Measurements from ENCODE around the gene KIAA2012.

Gene KIAA2012

DNA sequence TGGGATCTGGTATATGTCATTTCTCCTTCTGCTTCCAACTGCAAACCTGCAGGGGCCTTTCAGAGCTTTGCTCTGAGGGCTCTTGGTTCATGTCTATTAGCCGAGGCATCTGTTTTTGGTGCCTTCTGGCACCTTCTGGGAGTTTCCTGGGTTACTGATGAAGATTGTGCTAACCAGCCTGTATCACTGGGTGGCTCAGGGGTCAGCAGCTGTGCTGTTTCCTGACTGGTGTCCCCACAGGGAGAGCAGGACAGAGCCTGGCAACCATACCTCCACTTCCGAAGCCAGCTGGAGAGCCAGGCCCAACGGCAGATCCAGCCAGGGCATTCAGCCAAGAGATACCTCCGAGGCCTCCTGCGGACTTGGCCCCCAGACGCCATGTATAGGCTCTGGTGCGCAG lies 17.5 kb downstream of the KIAA2012 start:
- no peak for DNase-seq

DNA sequence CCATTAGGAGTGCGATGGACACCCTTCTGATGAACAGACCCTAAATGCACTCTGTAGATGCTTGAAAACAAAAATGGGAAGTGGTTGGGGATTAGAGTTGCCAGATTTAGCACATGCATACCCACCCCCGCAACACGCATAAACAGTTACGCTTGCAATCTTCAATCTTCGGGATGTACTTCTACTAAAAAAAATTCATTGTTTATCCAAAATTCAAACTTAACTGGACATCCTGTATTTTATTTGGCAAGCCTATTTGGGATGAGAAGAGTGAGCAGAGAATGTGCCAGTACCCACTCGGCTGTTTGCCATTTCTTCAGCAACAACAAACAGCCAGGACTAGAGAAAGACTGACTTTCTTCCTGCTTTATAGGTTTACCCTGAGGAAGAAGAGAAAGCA lies 18.4 kb downstream of the KIAA2012 start:
- peak; percentile 71 for DNase-seq

DNA sequence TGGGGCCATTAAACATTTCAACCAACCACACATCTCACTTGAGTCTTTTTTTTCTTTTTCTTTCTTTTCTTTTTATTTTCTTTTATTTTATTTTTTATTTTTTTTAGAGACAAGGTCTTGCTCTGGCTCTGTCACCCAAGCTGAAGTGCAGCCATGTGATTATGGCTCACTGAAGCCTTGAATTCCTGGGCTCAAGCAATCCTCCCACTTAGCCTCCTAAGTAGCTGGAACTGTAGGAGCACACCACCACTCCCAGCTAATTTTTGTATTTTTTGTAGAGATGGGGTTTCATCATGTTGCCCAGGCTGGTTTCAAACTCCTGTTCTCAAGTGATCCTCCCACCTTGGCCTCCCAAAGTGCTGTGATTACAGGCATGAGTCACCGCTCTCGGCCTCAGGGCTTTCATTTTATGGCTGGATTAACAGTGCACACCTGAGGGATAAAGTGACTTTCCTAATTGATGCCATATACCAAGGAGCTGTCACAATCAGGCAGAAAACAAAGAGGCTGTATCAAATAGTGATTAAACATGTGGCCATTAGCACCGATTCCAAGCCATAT lies 21.5 kb downstream of the KIAA2012 start:
- DNase-seq, result no peak

GRCh38 chr2:202095235-202095634 lies 22.2 kb downstream of the KIAA2012 start:
- no peak for DNase-seq

DNA sequence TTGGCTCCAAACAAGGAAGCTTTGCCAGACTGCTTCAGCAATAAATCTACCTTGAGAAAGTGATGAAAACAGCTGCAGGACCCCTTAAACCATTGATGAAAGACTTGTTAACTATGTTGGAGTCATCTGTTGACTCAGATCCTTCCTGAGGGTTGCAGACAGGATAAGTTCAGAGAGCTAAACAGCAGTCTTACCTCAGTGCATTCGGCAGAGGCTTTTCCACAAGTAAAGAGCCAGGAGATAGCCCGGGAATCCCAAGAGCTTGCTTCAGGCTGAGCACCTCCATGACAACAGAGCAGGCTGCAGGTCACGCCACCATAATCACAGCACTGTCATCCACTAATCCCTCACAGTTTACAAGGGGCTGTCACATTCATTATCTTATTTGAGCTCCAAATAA lies 23.7 kb downstream of the KIAA2012 start:
- no peak for DNase-seq

DNA sequence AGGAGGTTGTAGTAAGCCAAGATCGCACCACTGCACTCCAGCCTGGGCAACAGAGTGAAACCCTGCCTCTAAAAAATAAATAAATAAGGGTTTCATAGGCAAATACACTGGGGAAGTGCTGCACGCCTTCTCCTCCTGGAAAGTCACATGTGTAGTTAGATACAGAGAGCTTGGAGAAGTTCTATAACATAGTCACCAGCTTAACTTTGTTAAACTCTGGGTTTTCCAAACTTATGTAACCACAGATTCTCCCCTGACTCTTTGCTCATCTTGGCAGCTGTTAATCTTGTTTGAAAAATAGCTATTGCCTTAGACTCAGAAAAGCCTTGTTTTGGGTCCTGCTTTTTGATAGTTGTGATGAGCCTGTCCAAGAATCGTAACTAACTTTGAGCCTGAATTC lies 25.2 kb downstream of the KIAA2012 start:
- peak; percentile 86 for DNase-seq

GRCh38 chr2:202099515-202099914 lies 26.5 kb downstream of the KIAA2012 start:
- DNase-seq, result no peak

DNA sequence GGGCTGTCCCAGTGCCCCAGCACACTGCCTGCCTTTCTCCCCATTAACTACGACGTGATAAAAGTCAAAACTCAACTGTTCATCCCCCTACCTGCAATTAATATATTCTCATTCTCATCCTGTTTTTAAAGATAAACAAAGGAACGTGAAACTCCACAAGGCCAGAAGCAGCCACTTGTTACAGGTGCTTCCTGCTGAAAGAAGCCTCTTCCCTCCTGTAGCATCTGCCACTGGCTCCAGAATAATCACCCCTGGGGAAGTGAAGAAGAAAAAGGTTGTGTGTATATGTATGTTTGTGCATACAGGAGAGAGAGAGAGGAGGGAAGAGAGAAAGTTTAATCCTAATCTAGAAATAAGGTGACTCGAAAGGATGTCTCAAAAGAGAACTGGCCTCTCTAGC lies 27.1 kb downstream of the KIAA2012 start:
- no peak for DNase-seq

DNA sequence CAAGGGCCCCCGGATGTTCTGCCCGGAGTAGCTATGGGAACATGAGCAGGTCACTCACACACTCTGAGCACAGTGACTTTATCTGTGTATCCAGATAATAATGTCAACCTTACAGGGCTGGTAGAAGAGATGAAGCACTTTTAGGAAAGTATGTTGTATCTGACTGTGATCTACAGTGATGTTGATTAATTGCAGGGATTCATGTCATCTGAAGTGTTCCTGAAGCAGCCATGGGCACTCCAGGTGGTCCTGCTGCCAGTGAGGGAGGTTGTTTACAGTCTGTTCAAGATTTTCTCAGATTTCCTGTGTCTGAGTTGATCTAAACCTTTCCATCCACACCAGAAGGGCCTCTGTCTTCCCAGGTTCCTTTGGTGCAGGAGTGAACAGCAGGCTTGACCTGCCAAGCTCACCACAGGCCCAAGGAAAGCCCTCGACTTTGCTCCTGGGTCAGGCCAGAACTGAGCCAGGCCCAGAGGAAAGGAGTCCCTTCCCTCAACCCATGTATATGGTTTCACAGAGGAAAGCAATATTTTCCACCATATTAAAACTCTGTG lies 28.0 kb downstream of the KIAA2012 start:
- no peak for DNase-seq

DNA sequence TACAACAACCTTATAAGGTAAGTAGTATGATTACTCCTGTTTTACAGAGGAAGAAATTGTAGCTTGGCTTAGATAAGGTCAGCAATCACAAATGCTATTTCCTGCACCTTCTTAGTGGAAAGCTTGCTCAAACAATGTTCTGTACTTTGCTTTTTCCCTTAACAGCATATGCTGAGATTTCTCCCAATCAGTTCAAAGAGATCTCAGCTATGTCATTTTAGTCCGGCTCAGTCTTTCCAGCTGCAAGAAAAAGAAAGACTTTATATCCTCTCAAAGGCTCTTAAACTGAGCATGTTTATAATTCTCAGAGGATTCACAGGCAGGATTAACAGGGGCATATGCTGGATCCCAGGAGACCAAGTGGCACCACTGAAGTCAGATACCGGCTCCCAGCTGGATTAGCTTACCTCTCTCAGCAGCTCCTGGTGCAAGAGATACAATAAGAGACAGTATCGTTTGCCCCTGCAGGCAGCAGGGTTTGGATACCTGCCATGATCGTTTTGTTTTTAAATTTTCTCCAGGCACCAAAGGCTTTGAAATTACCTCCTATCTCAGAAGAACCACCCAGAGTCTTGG lies 29.5 kb downstream of the KIAA2012 start:
- no peak for DNase-seq

GRCh38 chr2:202104286-202104870 lies 31.3 kb downstream of the KIAA2012 start:
- DNase-seq, result peak; percentile 79

GRCh38 chr2:202105025-202105424 lies 32.0 kb downstream of the KIAA2012 start:
- no peak for DNase-seq

DNA sequence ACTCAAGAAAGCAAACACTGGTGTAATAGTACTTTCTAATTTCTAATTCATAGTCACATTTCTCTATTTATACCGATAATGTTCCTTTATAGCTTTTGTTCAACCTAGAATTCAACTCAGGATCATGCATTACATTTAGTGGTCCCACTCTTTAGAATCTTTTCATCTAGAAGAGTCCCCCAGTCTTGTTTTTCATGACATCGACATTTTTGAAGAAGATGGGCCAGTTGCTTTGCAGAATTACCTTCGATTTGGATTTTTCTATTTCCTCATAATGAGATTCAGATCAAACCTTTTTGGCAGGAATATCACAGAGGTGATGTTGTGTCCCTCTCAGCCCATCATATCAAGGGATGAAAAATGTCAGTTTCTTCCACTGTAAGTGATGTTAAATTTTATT lies 35.3 kb downstream of the KIAA2012 start:
- DNase-seq, result no peak

DNA sequence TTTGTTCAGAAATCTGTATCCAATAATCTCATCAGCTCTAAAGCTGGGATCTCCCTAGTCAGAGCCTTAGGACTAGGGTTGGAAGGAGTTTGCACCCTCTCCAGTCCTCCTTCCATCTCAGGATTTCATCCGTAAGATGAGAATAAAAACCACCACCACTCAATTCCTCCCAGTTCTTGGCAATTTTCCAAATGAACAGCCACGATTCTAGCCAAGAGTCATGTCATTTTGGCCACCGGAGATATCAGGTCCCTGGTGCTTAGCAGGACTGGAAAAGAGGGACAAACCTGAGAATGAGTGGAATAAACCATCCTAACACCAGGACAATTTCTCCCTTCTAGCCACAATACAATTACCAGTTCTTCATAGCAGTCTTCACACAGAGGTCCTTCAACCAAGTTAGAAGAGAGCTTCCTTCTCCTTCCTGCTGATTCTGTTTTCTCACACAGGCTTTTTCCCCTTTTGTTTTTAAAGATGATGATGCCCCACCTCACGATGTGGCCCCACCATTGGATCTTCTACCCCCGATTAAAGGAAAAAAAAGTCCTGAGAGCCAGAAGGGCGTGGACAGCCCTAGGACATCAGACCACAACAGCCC lies 36.2 kb downstream of the KIAA2012 start:
- DNase-seq, result no peak

DNA sequence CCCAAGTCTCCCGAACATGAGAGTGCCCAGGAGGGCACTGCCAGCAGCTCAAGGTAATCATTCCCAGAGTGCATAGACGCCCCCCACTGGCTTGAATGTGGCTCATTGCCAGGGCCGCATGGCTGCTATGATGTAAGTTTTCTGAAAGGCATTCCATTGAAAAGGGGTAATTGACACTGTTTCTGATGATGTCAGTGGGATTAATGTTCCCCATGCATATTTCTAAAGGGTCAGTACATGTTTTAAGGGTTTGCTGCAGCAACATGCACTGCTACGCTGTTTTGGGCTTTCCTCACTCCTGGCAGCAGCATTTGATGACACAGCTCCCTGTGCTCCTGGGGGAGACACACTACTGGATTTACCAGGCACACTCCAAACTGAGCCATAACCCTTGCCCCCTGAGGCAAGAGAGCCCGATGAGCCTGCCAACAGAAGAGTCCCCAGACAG lies 36.7 kb downstream of the KIAA2012 start:
- no peak for DNase-seq

- no peak for DNase-seq
Measured at GRCh38 chr2:202110491-202110890, 37.4 kb downstream of the KIAA2012 start.

DNA sequence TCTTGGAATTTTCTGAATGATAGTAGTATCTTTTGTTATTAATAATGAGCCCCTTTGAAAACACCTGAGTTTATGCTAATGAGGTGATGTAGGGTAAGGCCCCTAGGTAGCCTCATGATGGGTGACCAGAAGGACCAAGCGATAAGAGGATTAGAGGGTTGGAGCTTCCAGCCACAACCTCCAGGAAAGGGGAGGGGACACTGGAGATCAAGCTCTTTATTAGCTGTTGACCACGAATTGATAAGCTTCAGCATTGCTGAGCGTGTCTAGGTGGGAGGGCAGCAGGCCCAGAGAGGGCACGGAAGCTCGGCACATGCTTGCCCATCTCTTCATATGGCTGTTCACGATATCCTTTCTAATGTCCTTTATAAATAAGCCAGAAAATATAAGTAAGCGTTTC lies 39.0 kb downstream of the KIAA2012 start:
- no peak for DNase-seq

- peak; percentile 37 for DNase-seq
Measured at GRCh38 chr2:202113571-202114142, 40.6 kb downstream of the KIAA2012 start.

GRCh38 chr2:202114291-202114690 lies 41.2 kb downstream of the KIAA2012 start:
- DNase-seq, result no peak

GRCh38 chr2:202114795-202115194 lies 41.7 kb downstream of the KIAA2012 start:
- peak; percentile 76 for DNase-seq

DNA sequence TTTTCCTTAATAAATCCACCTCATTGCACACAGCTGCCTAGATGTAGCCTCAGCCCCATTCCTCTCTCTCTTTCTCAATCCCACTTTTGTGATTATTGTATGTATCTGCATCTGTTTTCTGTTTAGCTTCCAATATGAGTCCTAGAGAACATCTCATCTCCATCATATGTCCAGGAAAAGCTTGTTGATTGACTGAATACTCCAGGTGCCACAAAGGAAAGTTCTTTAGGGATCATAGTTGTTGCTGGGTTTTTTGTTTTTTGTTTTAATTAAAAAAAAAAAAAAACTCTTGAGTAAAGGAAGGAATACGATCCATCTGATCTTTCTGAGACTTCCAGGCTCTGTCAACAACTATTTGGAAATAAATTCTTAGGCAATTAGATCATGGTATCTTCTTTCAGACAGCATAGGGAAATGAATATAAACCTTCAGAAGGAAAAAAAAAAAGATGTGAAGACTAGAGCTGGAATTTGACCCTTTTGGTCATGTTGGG lies 42.5 kb downstream of the KIAA2012 start:
- no peak for DNase-seq

- peak; percentile 74 for DNase-seq
Measured at GRCh38 chr2:202116691-202117090, 43.6 kb downstream of the KIAA2012 start.

DNA sequence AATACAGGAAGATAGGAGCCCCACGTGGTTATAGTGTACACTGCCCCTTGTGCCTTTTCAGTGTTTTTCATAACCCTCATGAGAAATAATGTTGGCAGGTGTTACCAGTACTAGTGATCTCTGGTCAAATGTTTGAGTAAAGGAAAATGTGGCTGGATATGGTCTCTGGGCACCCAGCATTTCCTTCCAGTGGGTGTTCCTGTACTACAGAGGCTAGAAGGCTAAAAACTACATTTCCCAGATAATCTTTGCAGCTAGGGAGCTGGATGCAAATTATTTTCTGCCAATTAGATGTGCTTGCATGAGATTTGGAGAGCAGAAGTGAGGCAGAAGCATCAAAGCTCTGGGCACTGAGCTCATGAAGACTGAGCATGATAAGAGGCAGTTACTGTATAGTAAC lies 45.1 kb downstream of the KIAA2012 start:
- DNase-seq, result no peak

GRCh38 chr2:202120828-202121227 lies 47.8 kb downstream of the KIAA2012 start:
- no peak for DNase-seq
